Measurements from ENCODE around the gene RASAL2.
A peak's percentile ranks its signal among the peaks of the same experiment; 100 is the strongest.
"Not testable (repeated sequence)": the region's sequence is repeated elsewhere in the genome, so short reads cannot be mapped to it uniquely, and the experiment has no call there.

The RASAL2 gene

DNA sequence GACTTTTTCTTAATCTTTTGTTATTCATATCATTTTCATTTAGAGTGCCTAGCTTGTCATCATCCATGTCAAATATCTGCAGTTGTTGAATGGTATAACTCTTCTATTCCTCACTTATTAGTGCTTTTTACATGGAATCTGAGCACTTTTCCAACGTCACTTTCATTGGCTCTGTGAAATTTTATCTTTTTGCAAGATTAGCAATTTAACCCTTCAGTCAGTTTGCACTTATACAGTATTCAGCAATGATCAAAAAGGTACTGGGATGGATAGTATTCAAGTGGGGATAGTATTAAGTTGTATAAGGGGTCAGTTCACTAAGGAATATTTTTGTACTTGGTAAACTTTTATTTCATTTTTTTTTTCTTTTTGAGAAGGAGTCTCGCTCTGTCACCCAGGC is 150.0 kb downstream of the RASAL2 start:
- peaks cover 4% of the 10 kb centered on the region for H3K9me3 ChIP-seq (ENCODE audit: control insufficient read depth, low read depth, low read length)
- no peaks in the 10 kb centered on the region for H3K4me1 ChIP-seq (ENCODE audit: control insufficient read depth, low read depth, low read length)
- H3K4me3 ChIP-seq (ENCODE audit: low read length) = no peak overlapping the region
- H3K27ac ChIP-seq (ENCODE audit: low read length) = no peak overlapping the region
- no peaks in the 10 kb centered on the region for H3K36me3 ChIP-seq (ENCODE audit: control insufficient read depth, low read depth, low read length)
- no peak overlapping the region for H3K9ac ChIP-seq (ENCODE audit: low read length)
- no peaks in the 10 kb centered on the region for H3K27me3 ChIP-seq (ENCODE audit: control insufficient read depth, insufficient read depth, low read length)

DNA sequence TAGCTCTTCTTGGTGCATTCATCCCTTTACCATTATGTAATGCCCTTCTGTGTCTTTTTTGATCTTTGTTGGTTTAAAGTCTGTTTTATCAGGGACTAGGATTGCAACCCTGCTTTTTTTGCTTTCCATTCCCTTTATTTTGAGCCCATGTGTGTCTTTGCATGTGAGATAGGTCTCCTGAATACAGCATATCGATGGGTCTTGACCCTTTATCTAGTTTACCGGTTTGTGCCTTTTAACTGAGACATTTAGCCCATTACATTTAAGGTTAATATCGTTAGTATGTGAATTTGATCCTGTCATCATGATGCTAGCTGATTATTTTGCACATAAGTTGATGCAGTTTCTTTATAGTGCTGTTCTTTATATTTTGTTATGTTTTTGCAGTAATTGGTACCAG is 154.4 kb downstream of the RASAL2 start:
- H3K4me1 ChIP-seq (ENCODE audit: control insufficient read depth, low read depth, low read length) = peaks cover 14% of the 10 kb centered on the region
- not testable (repeated sequence) for H3K36me3 ChIP-seq (ENCODE audit: control insufficient read depth, low read depth, low read length); H3K9ac ChIP-seq (ENCODE audit: low read length)

GRCh38 chr1:178253581-178253980 is 159.7 kb downstream of the RASAL2 start:
- not testable (repeated sequence) for H3K9ac ChIP-seq (ENCODE audit: low read length); H3K36me3 ChIP-seq (ENCODE audit: control insufficient read depth, low read depth, low read length); H3K4me3 ChIP-seq (ENCODE audit: low read length); H3K27me3 ChIP-seq (ENCODE audit: control insufficient read depth, insufficient read depth, low read length); H3K27ac ChIP-seq (ENCODE audit: low read length); H3K9me3 ChIP-seq (ENCODE audit: control insufficient read depth, low read depth, low read length)
- H3K4me1 ChIP-seq (ENCODE audit: control insufficient read depth, low read depth, low read length) = peaks cover 25% of the 10 kb centered on the region

More for the DNA sequence above, 154.4 kb downstream of the RASAL2 start:
- not testable (repeated sequence) for H3K4me3 ChIP-seq (ENCODE audit: low read length); H3K27me3 ChIP-seq (ENCODE audit: control insufficient read depth, insufficient read depth, low read length); H3K9me3 ChIP-seq (ENCODE audit: control insufficient read depth, low read depth, low read length); H3K27ac ChIP-seq (ENCODE audit: low read length)

DNA sequence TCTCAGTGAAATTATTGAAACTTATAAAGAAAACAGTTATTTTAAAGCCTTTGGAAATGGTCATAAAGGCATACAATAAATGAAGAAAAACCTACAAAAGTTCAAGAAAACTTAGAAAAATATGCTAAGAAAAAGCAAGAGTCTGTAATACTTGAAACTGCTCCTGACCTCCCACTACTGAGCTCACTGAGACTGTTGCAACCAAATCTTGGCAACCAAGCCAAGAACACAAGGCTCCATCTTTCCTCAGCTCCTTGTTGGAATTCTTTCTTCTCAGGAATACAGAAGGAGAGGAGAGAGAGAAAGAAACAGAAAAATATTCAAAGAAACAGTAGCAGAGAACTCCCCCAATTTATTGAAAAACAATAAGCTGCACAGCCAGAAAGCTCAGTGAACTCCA is 160.5 kb downstream of the RASAL2 start:
- no peaks in the 10 kb centered on the region for H3K9me3 ChIP-seq (ENCODE audit: control insufficient read depth, low read depth, low read length)
- peaks cover 25% of the 10 kb centered on the region for H3K4me1 ChIP-seq (ENCODE audit: control insufficient read depth, low read depth, low read length)
- H3K27ac ChIP-seq (ENCODE audit: low read length) = peak overlapping the region; percentile 81
- no peaks in the 10 kb centered on the region for H3K36me3 ChIP-seq (ENCODE audit: control insufficient read depth, low read depth, low read length)
- H3K9ac ChIP-seq (ENCODE audit: low read length) = peak overlapping the region; percentile 36
- H3K27me3 ChIP-seq (ENCODE audit: control insufficient read depth, insufficient read depth, low read length) = no peaks in the 10 kb centered on the region
- H3K4me3 ChIP-seq (ENCODE audit: low read length) = peak overlapping the region; percentile 16

GRCh38 chr1:178258536-178258935 is 164.6 kb downstream of the RASAL2 start:
- no peaks in the 10 kb centered on the region for H3K27me3 ChIP-seq (ENCODE audit: control insufficient read depth, insufficient read depth, low read length)
- H3K27ac ChIP-seq (ENCODE audit: low read length) = no peak overlapping the region
- H3K4me1 ChIP-seq (ENCODE audit: control insufficient read depth, low read depth, low read length) = peaks cover 30% of the 10 kb centered on the region
- H3K9me3 ChIP-seq (ENCODE audit: control insufficient read depth, low read depth, low read length) = no peaks in the 10 kb centered on the region
- no peak overlapping the region for H3K4me3 ChIP-seq (ENCODE audit: low read length)
- no peak overlapping the region for H3K9ac ChIP-seq (ENCODE audit: low read length)
- no peaks in the 10 kb centered on the region for H3K36me3 ChIP-seq (ENCODE audit: control insufficient read depth, low read depth, low read length)

- Histone ChIP-seq H3K27ac (ENCODE audit: low read length) (peak overlapping the region; percentile 74), H3K4me1 (ENCODE audit: control insufficient read depth, low read depth, low read length) (peaks cover 51% of the 10 kb centered on the region), H3K4me3 (ENCODE audit: low read length) (no peak overlapping the region), H3K9ac (ENCODE audit: low read length) (peak overlapping the region; percentile 63), H3K36me3 (ENCODE audit: control insufficient read depth, low read depth, low read length) (no peaks in the 10 kb centered on the region), H3K9me3 (ENCODE audit: control insufficient read depth, low read depth, low read length) (no peaks in the 10 kb centered on the region), H3K27me3 (ENCODE audit: control insufficient read depth, insufficient read depth, low read length) (no peaks in the 10 kb centered on the region)
Measured at GRCh38 chr1:178262120-178262500, 168.2 kb downstream of the RASAL2 start.

GRCh38 chr1:178263341-178263740 is 169.4 kb downstream of the RASAL2 start:
- Histone ChIP-seq H3K27me3 (ENCODE audit: control insufficient read depth, insufficient read depth, low read length) (no peaks in the 10 kb centered on the region), H3K4me1 (ENCODE audit: control insufficient read depth, low read depth, low read length) (peaks cover 60% of the 10 kb centered on the region), H3K9ac (ENCODE audit: low read length) (peak overlapping the region; percentile 63), H3K36me3 (ENCODE audit: control insufficient read depth, low read depth, low read length) (no peaks in the 10 kb centered on the region), H3K27ac (ENCODE audit: low read length) (peak overlapping the region; percentile 13), H3K4me3 (ENCODE audit: low read length) (no peak overlapping the region), H3K9me3 (ENCODE audit: control insufficient read depth, low read depth, low read length) (no peaks in the 10 kb centered on the region)

GRCh38 chr1:178266113-178266512 is 172.2 kb downstream of the RASAL2 start:
- Histone ChIP-seq H3K9me3 (ENCODE audit: control insufficient read depth, low read depth, low read length) (no peaks in the 10 kb centered on the region), H3K4me3 (ENCODE audit: low read length) (peak overlapping the region; percentile 46), H3K27ac (ENCODE audit: low read length) (peak overlapping the region; percentile 82), H3K4me1 (ENCODE audit: control insufficient read depth, low read depth, low read length) (peaks cover 77% of the 10 kb centered on the region), H3K9ac (ENCODE audit: low read length) (peak overlapping the region; percentile 56), H3K27me3 (ENCODE audit: control insufficient read depth, insufficient read depth, low read length) (no peaks in the 10 kb centered on the region), H3K36me3 (ENCODE audit: control insufficient read depth, low read depth, low read length) (no peaks in the 10 kb centered on the region)

GRCh38 chr1:178266619-178267066 is 172.7 kb downstream of the RASAL2 start:
- H3K4me3 ChIP-seq (ENCODE audit: low read length) = peak overlapping the region; percentile 51
- H3K4me1 ChIP-seq (ENCODE audit: control insufficient read depth, low read depth, low read length) = peaks cover 83% of the 10 kb centered on the region
- peak overlapping the region; percentile 82 for H3K27ac ChIP-seq (ENCODE audit: low read length)
- H3K9ac ChIP-seq (ENCODE audit: low read length) = peak overlapping the region; percentile 75
- H3K36me3 ChIP-seq (ENCODE audit: control insufficient read depth, low read depth, low read length) = no peaks in the 10 kb centered on the region
- H3K9me3 ChIP-seq (ENCODE audit: control insufficient read depth, low read depth, low read length) = no peaks in the 10 kb centered on the region
- no peaks in the 10 kb centered on the region for H3K27me3 ChIP-seq (ENCODE audit: control insufficient read depth, insufficient read depth, low read length)

DNA sequence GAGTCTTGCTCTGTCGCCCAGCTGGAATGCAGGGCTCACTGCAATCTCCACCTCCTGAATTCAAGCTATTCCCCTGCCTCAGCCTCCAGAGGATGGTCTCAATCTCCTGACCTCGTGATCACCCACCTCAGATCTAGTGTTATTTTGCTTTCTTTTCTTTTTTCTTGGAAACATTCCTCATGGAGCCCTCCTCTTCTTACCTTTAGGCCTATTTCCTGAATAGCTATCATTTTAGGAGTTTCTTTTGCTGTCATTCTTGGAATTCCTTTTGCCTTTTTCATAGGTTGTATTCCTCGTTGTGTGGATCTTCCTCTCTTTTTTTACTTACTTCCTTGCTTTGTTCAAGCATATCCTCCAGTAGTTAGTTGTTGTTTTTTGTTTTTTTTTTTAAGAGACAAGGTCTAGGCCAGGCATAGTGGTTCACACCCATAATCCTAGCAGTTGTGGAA is 173.8 kb downstream of the RASAL2 start:
- Histone ChIP-seq H3K9me3 (ENCODE audit: control insufficient read depth, low read depth, low read length) (no peaks in the 10 kb centered on the region), H3K4me1 (ENCODE audit: control insufficient read depth, low read depth, low read length) (peaks cover 78% of the 10 kb centered on the region), H3K36me3 (ENCODE audit: control insufficient read depth, low read depth, low read length) (no peaks in the 10 kb centered on the region), H3K4me3 (ENCODE audit: low read length) (peak overlapping the region; percentile 51), H3K27me3 (ENCODE audit: control insufficient read depth, insufficient read depth, low read length) (no peaks in the 10 kb centered on the region), H3K27ac (ENCODE audit: low read length) (peak overlapping the region; percentile 48), H3K9ac (ENCODE audit: low read length) (peak overlapping the region; percentile 75)

- no peak overlapping the region for H3K27ac ChIP-seq (ENCODE audit: low read length)
- no peaks in the 10 kb centered on the region for H3K36me3 ChIP-seq (ENCODE audit: control insufficient read depth, low read depth, low read length)
Measured at GRCh38 chr1:178271471-178271870, 177.6 kb downstream of the RASAL2 start.

GRCh38 chr1:178273707-178274410 is 180.0 kb downstream of the RASAL2 start:
- Histone ChIP-seq H3K4me1 (ENCODE audit: control insufficient read depth, low read depth, low read length) (peaks cover 45% of the 10 kb centered on the region), H3K4me3 (ENCODE audit: low read length) (no peak overlapping the region), H3K27ac (ENCODE audit: low read length) (no peak overlapping the region), H3K9me3 (ENCODE audit: control insufficient read depth, low read depth, low read length) (no peaks in the 10 kb centered on the region), H3K9ac (ENCODE audit: low read length) (no peak overlapping the region), H3K27me3 (ENCODE audit: control insufficient read depth, insufficient read depth, low read length) (no peaks in the 10 kb centered on the region), H3K36me3 (ENCODE audit: control insufficient read depth, low read depth, low read length) (no peaks in the 10 kb centered on the region)

More at GRCh38 chr1:178271471-178271870, 177.6 kb downstream of the RASAL2 start:
- no peaks in the 10 kb centered on the region for H3K9me3 ChIP-seq (ENCODE audit: control insufficient read depth, low read depth, low read length)
- H3K9ac ChIP-seq (ENCODE audit: low read length) = no peak overlapping the region
- H3K27me3 ChIP-seq (ENCODE audit: control insufficient read depth, insufficient read depth, low read length) = no peaks in the 10 kb centered on the region
- H3K4me1 ChIP-seq (ENCODE audit: control insufficient read depth, low read depth, low read length) = peaks cover 54% of the 10 kb centered on the region
- no peak overlapping the region for H3K4me3 ChIP-seq (ENCODE audit: low read length)
